ELF-1 (cell line): ENCODE data around the gene PGLYRP3.

Experiments
- DNase-seq: peaks from one replicate; pipeline ENCODE4 v3.0.0-alpha.2; 2016; ENCODE audit warnings: low read depth, low spot score

The PGLYRP3 gene, protein sequence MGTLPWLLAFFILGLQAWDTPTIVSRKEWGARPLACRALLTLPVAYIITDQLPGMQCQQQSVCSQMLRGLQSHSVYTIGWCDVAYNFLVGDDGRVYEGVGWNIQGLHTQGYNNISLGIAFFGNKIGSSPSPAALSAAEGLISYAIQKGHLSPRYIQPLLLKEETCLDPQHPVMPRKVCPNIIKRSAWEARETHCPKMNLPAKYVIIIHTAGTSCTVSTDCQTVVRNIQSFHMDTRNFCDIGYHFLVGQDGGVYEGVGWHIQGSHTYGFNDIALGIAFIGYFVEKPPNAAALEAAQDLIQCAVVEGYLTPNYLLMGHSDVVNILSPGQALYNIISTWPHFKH

DNA sequence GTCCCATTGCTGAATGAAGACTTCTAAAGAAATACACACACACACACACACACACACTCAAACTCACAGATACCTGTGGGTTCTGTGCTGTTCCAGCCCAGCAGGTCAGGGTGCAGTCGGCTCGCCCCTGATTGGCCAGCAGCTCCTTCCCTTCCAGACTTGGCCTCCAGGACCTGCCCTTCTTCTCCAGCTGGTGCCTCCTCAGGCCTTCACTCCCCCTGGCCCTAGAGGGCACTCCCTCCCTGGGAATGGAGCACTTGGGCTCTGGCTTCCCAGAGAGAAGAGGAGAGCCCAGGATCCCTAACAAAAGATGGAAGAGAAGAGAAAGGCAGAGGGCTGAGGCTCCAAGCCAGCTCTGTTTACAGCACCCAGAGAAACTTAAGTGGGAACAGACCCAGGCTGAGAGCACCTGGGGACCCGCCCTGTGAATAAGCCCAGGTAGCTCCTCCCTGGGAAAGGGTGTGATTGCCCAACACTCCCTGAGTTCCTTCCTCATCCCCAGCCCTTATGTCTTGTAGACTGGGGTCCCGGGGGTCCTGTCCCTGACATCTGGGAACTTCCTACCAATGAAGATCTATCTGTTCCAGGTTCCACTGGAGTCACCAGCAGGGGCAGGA is at the start of gene PGLYRP3:
Gene PGLYRP3 (minus strand): TSS at position 383 of the 617 bp plus-strand sequence. CDS start 2,287 bp downstream, outside the sequence.
- no peak for DNase-seq

DNA sequence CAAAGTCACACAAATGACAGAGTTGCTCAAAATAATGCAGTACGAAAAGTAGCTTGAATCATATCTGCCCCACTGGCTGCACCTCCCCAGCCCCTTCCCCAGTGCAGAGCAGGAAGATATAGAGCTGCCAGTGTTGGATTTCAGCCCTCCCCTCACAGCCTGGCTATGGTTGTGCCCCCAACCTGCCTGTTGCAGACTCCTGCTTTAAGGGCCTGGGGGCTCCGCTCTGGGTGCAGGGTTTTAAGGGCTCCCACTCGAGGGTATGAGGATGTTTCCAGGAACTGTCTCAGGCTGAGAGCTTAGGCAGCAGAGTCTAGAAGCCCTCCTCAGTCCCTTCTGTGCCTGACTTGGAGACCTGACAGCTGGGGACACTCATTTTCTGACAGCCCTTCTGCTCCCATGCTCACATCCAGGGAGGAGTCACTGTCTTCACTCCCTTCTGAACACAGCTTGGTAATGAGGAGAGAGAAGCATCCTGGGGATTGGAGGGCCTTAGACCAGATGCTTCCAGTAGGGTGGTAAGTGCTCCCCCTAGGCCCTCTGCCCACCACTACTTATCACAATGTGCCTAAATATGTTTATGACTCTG is 49.5 kb upstream of the PGLYRP3 start:
- no peak for DNase-seq

DNA sequence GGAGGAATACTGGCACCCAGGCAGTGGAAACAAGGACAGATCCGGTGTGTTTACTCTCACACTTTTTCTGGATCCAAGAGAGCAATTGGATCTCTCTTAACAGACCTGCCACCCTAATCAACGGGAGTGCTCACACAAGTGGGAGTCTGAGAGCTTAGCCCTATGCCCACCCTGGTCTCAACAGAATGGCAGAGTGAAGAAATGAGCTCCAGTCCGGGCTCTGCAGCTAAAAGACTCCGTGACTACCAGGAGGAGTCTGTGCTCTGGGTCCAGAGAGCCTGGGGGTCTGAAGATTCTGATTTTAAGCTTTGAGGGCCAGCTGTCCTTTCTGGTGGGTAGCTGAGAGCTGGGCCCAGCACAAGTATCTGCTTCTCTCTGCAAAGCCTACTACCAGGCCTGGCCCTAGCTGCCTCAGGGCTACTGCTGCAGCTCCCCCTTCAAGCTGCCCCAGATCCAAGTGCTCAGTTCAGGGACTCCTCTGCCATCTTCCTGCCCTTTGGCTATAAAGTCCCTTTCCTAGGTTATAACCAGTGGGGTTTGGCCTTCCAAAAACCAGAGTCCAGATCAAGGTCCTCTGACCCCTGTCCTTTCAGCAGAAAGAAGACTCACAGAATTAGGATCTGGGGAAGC is 48.8 kb upstream of the PGLYRP3 start:
- DNase-seq: no peak

DNA sequence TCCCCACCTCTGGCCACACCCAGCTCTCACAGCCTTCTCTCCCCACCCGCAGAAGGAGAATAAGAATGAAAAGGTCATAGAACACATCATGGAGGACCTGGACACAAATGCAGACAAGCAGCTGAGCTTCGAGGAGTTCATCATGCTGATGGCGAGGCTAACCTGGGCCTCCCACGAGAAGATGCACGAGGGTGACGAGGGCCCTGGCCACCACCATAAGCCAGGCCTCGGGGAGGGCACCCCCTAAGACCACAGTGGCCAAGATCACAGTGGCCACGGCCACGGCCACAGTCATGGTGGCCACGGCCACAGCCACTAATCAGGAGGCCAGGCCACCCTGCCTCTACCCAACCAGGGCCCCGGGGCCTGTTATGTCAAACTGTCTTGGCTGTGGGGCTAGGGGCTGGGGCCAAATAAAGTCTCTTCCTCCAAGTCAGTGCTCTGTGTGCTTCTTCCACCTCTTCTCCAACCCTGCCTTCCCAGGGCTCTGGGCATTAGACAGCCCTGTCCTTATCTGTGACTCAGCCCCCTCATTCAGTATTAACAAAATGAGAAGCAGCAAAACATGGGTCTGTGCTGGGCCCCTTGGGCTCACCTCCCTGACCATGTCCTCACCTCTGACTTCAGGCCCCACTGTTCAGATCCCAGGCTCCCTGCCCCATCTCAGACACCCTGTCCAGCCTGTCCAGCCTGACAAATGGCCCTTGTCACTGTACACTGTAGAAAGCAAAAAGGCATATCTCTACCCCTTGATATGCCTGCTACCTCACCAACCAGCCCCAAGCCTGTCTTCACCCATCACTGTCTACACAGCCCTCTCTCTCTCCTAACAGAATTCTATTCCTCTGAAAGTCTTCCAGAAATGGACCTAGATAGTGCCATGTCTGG is 48.1 kb upstream of the PGLYRP3 start:
- no peak for DNase-seq

DNA sequence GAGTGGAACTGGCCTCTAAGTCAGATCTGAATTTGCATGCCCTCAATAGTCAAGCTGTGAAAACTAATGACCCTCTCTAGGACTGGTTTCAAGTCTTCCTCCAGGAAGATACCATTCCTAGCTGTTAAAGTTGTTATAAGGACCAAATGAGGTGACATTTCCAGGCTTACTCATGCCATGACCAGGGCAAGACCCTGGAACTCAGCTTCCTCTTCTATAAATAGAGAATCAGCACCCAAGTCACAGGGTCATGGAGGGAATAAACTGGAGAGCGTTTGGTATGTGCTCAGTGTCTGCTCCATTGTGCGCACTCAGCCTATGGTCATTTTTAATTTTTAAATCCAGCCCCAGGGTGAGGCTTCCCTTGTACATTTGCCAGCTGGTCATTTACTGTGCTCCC is 47.4 kb upstream of the PGLYRP3 start:
- DNase-seq: no peak

DNA sequence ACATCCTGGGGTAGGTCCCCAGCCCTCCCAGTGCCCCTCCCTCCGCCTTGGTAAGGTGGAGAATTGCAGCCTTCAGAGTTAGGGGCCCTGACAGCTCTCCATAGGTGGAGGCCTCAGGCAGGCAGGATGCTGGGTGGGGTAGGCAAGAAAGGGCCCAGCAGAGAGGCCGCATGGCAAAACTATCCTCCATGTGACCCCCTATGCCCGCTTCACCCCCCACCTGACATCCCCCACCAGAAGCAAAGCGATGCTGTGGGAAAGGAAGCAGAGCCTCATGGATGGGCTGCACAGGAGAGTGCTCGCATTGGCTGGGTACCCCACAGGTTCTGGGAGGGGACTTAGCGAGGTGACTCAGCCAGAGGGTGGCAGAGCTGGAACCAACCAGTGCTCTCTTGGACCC is 46.5 kb upstream of the PGLYRP3 start:
- no peak for DNase-seq

DNA sequence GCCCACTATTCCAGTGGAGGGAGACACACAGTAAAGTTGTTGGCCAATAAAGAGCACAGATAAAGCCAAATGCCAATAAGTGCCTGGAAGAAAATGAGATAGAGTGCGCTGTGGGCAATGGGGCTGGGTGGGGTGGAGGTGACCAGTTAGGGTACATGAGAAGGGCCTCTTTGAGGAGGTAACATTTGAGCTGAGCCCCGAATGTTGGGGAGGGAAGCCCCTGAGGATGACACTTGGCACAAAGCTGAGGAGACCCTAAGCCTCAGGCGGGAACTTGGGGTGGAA is 45.9 kb upstream of the PGLYRP3 start:
- DNase-seq: no peak

DNA sequence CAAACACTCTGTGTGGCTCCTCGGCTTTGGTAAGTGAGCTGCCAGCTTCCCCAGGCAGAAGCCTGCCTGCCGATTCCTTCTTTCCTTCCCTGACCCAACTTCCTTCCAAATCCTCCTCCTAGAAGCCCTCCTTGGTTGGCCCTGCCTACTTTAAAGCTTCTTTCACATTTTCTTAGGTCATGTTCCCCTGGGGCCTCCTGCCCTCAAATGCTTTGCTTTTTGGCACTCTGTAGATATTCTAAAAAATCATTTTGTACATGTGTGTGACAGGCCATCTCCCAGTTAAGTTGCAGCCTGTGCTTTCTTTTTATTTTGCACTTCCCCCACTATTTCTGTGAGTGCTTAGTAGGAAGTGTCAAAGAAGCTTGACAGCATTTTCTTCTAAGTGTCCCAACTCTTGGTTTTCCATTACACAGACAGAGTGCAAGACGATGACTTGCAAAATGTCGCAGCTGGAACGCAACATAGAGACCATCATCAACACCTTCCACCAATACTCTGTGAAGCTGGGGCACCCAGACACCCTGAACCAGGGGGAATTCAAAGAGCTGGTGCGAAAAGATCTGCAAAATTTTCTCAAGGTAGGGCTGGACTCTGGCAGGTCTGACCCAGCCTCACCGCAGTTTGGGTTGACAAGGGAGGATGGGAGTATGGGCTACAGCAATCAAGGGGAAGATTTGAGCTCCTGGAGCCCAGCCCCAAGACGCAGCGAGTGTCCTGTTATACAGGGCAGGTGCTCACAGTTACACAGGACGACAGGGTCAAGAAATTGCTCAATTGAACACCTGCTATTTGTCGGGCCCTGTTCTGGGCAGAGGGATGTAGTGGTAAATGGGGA is 45.3 kb upstream of the PGLYRP3 start, which contains the start of gene S100A9:
Gene S100A9 (plus strand): TSS at position 2 of the 838 bp plus-strand sequence. CDS start 430 bp downstream, at position 432.
- DNase-seq: no peak

DNA sequence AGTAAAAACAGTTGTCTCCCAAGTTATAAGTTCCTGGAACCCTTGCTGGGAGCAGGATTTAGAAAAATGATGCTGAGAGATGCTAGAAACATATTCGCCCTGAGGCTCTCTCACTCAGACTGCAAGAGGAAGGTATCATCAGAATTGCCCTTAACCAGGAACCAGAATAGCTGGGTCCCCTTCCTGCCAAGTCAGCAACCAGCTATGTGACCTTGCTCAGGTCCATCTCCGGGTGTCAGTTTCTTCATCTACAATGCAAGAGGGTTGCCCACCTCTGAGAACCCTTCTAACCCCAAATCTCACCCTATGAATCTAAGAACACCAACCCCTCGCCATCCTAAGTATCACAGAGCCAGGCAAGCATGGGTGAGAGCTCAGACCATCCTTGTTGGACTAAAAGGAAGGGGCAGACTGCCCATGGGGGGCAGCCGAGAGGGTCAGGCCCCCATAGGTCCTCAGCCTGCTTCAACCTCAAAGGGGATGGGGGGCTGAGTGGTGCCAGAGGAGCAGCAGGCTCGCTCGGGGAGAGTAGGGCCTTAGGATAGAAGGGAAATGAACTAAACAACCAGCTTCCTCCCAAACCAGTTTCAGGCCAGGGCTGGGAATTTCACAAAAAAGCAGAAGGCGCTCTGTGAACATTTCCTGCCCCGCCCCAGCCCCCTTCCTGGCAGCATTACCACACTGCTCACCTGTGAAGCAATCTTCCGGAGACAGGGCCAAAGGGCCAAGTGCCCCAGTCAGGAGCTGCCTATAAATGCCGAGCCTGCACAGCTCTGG is 44.5 kb upstream of the PGLYRP3 start:
- no peak for DNase-seq

DNA sequence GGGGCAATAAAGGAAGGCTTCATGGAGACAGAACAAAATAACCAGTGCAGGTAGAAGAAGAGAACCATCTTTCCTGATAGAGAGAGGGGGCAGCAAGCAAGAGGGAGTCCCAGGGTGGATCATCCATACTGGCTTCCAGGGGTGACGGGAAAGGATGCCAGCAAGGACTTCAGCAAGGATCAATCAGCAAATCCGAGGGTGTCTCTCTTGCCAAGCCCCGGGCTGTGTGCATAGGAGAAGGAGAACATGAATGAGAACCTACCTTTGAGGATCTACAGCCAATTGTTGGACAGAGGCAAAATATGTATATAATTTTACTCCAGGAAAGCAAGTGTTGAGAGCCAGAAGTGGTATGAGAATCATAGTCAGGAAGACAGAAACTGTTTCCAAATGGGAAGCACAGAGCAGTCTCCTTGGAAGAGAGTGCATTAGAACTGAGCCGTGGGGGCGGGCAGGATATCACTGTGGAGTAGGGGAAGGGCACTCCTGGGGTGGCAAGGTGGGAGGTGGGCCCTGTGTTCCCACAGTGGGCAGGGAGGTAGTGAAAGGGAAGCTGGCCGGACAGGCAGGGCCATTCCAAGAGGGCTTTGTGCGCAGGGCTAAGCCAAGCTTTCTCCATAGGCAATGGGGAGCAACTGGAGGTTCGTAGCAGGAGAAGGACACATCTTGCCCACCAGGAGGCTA is 43.8 kb upstream of the PGLYRP3 start:
- no peak for DNase-seq

DNA sequence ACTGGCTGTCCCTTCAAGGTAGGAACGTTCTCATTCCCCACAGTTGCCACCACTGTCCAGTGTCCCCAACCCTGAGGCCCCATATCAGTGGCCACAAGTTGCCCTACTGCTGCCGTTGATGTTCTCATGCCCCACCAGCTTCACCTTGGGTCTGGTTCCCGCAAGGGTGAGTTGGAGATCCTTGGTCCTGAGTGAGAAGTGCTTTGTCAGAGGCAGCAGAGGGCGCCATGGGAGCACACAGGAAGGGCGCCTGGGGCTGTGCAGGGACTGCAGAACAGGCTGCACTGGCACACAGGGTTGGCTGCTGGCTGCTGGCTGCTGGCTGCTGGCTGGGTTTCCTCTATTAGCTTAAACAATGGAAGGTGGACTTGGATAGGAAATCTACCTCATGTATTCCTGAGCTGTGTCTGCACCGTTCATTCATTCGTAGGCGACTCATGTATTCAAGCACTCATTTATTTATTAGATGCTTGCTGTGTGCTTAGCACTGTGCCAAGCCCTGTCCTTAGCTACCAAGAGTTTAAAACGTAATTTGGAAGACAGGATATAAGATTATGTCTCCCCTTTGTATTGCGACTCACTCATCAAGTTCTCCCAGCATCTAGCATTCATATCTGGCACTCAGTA is 42.8 kb upstream of the PGLYRP3 start:
- DNase-seq: peak; percentile 81

DNA sequence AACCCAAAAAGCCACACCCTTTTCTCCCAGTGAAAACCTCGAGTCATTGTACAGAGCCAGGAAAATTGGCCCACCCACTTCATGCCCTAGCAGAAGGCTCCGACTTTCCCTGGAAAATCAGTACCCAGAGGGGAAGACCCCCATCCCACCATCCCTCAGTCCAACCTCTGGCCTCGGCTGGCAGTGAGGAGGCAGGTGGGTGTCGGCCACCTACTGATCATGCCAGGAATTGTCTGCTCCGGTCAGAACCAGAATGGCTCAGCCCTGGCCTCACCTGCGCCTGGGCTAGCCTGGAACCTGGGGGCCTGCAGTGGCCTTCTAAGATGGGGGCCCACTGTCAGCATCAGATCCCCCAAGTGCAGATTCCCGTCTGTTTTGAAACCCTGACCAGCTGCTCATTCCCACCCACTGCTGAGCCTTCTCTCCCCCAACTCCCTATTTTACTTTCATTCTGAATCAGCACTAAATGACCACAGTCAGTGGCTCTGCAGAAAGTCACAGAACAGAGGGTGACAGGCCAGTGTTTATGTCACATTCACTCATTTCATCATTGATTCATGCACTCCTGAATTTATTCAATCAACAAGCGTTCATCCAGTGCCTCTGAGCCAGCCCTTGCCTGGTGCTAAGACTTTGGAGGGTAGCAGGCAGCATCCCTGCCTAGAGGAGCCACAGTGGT is 41.9 kb upstream of the PGLYRP3 start:
- no peak for DNase-seq

DNA sequence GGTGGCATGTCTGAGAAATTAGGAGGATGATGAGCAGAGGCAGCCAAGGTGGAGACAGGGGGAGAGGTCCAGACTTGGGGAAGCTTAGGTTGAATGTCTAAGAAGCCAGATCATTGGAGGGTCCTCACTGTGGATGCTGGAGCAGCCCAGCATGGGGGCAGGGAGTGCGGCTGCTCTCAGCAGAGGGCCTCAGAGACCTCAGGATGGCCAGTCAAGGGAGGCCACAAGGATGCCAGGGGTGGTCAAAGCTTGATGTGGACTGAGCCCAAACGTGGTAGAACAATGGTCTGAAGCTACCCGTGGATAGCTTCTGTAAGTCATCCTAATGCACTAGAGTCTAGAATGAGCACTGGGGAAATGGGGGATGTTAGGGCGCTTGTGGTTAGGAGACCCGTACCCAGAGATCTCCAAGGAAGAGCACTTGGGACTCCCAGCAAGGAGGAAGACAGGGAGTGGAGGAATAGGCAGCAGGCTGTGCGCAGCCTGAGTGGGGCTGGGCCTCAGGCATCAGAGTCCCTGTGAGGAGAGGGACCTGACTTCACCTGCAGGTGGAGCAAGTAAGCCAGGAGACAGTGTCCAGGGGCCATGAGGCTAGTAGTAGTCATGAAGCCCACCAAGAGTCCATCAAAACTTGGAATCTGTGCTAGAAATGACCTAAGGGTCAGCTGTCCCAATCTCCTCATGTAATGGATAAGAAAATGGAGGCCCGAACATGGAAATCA is 40.6 kb upstream of the PGLYRP3 start:
- peak; percentile 39 for DNase-seq

DNA sequence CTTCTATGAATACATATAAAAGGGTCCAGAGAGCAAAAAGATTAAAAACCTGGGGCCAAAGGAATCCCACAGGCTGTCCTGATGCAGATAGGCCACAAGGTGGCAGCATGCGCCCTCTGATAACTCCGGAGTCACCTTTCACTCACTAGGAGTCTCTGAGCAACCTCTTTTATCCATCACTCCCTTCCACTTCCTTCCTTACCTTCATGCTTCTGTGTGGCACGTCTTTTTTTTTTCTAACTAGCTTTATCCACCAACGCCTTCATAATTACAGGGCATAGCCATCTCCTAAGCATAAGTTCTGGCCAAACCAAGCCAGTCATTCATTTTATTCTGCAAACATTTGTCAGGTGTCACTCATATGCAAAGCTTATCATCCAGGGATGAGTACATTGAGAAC is 39.8 kb upstream of the PGLYRP3 start:
- peak; percentile 55 for DNase-seq

DNA sequence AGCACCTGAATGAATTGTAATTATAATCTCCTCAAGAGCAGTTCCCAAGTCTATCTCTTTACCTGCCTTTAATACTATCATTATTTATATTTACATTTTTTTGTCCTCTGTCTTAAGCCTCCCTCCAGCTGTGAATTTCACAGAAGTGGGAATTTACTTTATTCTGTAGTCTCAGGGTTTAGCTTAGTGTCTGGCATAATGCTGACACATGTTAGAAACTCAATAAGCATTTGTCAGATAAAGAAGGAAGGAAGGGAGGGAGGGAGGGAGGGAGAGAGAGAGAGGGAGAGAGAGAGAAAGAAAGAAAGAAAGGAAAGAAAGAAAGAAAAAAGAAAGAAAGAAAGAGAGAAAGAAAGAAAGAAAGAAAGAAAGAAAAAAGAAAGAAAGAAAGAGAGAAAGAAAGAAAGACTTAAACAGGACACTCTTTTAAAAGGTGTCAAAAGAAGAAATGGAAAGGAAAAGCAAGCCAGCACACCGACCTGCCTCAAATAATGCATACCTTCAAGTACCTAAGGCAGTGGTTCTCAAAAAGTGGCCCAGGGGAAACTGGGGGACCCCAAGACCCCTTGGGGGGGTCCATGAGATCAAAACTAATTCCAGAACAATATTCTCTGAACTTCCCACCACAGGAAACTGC is 37.7 kb upstream of the PGLYRP3 start:
- DNase-seq: no peak

DNA sequence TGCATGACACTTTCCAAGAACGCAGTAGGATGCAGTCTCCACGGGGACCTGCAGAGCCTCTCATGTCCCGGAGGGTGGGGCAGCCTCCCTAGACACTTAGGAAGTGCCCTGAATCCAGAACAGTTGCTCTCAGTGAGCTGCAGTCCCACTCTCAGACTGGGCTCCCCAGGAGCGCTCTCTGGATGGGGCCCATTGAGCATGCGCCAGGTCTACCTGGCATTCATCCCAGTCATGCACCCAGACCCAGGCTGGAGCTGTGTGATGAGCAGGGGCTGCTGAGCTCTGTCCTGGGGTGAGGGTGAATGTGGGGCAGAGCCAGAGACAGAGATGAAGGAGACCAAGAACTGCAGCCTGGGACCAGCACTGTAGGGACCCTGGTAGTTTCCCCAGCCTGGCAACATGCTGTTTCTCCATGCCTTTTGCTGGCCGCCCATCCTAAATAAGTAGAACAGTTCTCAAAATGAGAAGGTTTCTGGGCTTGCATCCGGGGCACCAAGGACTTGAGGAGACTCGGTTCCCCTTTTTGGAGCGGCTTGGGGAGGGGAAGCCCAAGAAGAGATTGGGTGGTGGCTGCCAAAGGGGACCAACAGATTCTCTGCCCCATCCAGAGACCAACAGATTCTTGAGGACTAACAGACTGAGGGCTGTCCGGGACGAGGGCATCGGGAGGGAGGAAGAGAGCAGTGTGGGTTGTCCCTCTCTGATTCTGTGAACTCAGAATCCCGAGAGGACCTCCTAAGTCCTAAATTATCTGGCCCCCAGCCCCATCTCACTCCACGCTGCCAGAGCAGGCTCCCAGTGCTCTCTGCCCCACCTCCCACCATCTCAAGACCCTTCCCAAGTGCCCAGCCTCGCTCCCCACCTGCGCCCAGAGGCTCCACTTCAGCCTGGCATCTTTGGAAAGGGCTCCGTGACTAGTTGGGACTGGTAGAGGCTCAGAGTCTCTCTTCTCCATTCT is 36.9 kb upstream of the PGLYRP3 start:
- DNase-seq: no peak
